Gastrocnemius medialis (tissue), 4 donors: ENCODE results near the gene SNRPD3. TPM values are rescaled to one million over a fixed set of nuclear protein-coding genes. Genes with fewer than 3 reads are reported as not detected.
"Not testable (repeated sequence)": the region's sequence is repeated elsewhere in the genome, so short reads cannot be mapped to it uniquely, and the experiment has no call there.

Experiments
- ATAC-seq, 2 donors: fragments of 150-250 bp; one replicate each; pipeline ENCODE4 v1.9.1; 2016
- DNase-seq, 2 donors: peaks; one replicate each; pipeline ENCODE4 v3.0.0-alpha.2; 2019
- H3K27ac ChIP-seq, 4 donors: fragments of 200-600 bp; sonication (generic); 1 replicate in 1 of 4; 2 replicates in 3 of 4; pipeline ENCODE4 v1.5.1; 2016 to 2018; ENCODE audit warnings: mild to moderate bottlenecking in 2 of 4, moderate library complexity in 1 of 4
- H3K27me3 ChIP-seq, 3 donors: fragments of 200-600 bp; sonication (generic) in 2 of 3; 1 replicate in 1 of 3; 2 replicates in 2 of 3; pipeline versions ENCODE4 v1.5.1 to v1.6.0; 2016 to 2019; ENCODE audit warnings: mild to moderate bottlenecking in 1 of 3, moderate library complexity in 1 of 3
- H3K36me3 ChIP-seq, 2 donors: fragments of 200-600 bp; sonication (generic) in 1 of 2; one replicate each; pipeline ENCODE4 v1.5.1; 2017 to 2018
- H3K4me1 ChIP-seq, 2 donors: fragments of 200-600 bp; sonication (generic) in 1 of 2; one replicate each; pipeline ENCODE4 v1.5.1; 2016 to 2017; ENCODE audit warnings: mild to moderate bottlenecking in 2 of 2
- H3K4me3 ChIP-seq, 4 donors: fragments of 200-600 bp; sonication (generic) in 3 of 4; 1 replicate in 1 of 4; 2 replicates in 3 of 4; pipeline ENCODE4 v1.5.1; 2016 to 2019; ENCODE audit warnings: mild to moderate bottlenecking in 2 of 4
- H3K9me3 ChIP-seq, 3 donors: fragments of 200-600 bp; sonication (generic) in 2 of 3; 1 replicate in 1 of 3; 2 replicates in 2 of 3; pipeline ENCODE4 v1.5.1; 2016 to 2019
- POLR2A ChIP-seq, 2 donors: fragments of 450-650 bp; IDR thresholded peaks; one replicate each; pipeline ENCODE4 v1.6.1; 2017; ENCODE audit warnings: antibody characterized with exemption in 2 of 2, mild to moderate bottlenecking in 2 of 2, moderate library complexity in 2 of 2
- in situ Hi-C, 4 donors: fragments of 200-750 bp; cut with MboI; loops; one replicate each; pipeline versions ENCODE4 v1.15.0 to v1.8.0; 2017; ENCODE audit warnings: low sequenced_read_pairs in 4 of 4
- intact Hi-C: fragments of 100-400 bp; cut with DNase I; formaldehyde crosslinking; loops from one replicate; pipeline ENCODE4 v1.15.1; 2023; ENCODE audit warnings: low total_unique reads
- total RNA-seq, 4 donors: library from RNA; depleted of rRNA; stranded (reverse); fragments of >200 nt; gene quantifications; one replicate each; pipeline versions ENCODE4 v1.1.0 to v1.2.3, GENCODE V29; 2016
- TF ChIP-seq, protein P1 (sequence below), 5 experiments: fragments of 450-650 bp in 3 of 5; fragments of 200-600 bp in 2 of 5; sonication (generic) in 2 of 5; IDR thresholded peaks in 4 of 5; conservative IDR thresholded peaks in 1 of 5; 1 replicate in 4 of 5; 2 replicates in 1 of 5; pipeline ENCODE4 v1.5.1; 2016 to 2019; ENCODE audit warnings: antibody characterized with exemption in 5 of 5, mild to moderate bottlenecking in 3 of 5, moderate library complexity in 3 of 5

Gene SNRPD3
- total RNA-seq, 4 donors from 2014 or later, result 119 to 166 (median 145) TPM

DNA sequence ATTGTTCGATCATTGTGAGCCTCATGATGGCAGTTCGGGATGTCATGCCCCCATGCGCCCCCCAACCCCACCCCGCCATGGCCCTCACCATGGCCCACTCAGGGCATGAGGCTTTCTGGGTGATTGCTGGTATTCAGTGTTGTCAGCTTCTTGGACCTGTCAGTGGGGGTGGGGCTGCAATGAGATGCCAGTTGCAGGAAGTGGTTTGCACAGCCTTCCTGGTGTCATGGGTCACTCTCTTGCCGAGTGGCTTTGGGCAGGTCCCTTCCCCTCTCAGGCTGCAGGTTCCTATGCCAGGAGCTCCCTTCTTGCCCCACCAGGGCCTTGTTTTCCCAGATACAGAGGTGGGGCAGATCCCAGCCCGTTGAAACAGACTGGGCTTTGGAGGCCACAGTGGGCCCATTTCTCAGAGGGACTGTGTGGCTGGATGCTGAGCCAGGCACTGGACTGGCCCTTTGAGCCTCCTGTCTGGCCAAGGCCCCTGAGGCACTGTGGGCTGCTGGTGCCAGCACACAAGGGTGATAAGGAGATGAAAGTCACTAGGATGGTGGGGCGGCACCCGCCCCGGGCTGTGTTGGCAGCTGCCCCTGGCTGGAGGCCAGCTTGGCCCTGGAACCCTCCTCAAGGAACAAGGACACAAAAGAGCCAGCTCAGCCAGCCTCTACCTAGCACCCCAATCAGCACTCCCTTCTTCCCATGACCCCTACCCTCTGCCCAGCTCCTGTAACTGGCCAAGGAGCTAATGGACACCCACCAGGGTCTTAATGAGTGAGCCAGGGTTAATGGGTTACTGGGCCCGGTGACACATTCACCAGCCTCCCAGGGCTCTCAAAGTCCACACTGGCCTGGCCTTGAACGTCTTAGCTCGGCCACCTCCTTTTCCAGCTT is 45.7 kb downstream of the SNRPD3 start:
- TF ChIP-seq, protein P1, sequence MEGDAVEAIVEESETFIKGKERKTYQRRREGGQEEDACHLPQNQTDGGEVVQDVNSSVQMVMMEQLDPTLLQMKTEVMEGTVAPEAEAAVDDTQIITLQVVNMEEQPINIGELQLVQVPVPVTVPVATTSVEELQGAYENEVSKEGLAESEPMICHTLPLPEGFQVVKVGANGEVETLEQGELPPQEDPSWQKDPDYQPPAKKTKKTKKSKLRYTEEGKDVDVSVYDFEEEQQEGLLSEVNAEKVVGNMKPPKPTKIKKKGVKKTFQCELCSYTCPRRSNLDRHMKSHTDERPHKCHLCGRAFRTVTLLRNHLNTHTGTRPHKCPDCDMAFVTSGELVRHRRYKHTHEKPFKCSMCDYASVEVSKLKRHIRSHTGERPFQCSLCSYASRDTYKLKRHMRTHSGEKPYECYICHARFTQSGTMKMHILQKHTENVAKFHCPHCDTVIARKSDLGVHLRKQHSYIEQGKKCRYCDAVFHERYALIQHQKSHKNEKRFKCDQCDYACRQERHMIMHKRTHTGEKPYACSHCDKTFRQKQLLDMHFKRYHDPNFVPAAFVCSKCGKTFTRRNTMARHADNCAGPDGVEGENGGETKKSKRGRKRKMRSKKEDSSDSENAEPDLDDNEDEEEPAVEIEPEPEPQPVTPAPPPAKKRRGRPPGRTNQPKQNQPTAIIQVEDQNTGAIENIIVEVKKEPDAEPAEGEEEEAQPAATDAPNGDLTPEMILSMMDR (IDR thresholded peaks at IDR 0.05 in 4 of 5, conservative IDR thresholded peaks at IDR 0.05 in 1 of 5), result no peak
- no peak for TF ChIP-seq POLR2A (IDR thresholded peaks at IDR 0.05)
- ATAC-seq (no peak), DNase-seq (no peak)
- in situ Hi-C loops, result no loop called here
- no peaks in the 10 kb centered on the region for H3K27me3 ChIP-seq
- H3K36me3 ChIP-seq, result no peaks in the 10 kb centered on the region
- no peak overlapping the region for H3K27ac ChIP-seq
- intact Hi-C loops, result no loop called here
- H3K4me3 ChIP-seq, result no peak overlapping the region
- H3K9me3 ChIP-seq, result no peaks in the 10 kb centered on the region
- H3K4me1 ChIP-seq, result no peaks in the 10 kb centered on the region

DNA sequence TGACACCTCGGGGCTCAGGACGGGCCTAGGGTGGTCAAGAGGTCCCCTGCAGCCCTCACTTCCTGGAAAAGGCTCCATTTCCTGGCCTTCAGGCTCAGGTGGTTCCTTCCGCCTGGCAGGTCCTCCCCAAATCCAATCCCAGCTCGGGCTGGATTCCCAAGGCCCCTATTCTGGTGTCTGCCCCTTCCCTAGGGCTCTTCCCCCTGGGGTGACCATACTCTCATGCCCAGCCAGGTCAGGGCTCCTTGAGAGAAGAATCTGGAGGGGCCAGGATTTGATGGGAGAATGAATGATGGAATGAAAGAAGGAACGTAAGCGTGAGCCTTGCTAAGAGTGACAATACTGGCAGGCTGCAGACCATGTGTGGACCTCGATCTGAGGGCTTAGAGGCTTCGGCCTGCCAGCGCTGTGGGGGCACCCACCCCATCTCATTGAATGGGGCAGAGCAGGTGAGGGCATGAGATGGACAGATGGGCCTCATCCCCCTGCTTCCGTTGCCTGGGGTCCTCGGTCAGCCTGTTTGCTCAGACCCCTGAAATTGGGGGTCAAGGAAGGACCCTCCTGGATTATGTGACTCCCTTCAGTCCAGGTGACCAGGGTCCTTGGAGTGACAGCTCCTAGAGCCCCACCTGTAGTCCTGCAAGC is 46.4 kb downstream of the SNRPD3 start:
- H3K36me3 ChIP-seq, ATAC-seq, DNase-seq, intact Hi-C loops, in situ Hi-C loops, H3K9me3 ChIP-seq, H3K4me1 ChIP-seq, H3K4me3 ChIP-seq, H3K27me3 ChIP-seq, H3K27ac ChIP-seq: not testable (repeated sequence)

GRCh38 chr22:24602847-24603769 is 47.3 kb downstream of the SNRPD3 start, which contains the start of gene GGT1:
GGT1 (plus strand) TSS chr22:24603193; CDS start chr22:24611082, 7,889 bp downstream.
- DNase-seq, H3K27ac ChIP-seq, in situ Hi-C loops, H3K9me3 ChIP-seq, H3K27me3 ChIP-seq, H3K4me1 ChIP-seq, ATAC-seq, H3K4me3 ChIP-seq, H3K36me3 ChIP-seq, intact Hi-C loops: not testable (repeated sequence)

DNA sequence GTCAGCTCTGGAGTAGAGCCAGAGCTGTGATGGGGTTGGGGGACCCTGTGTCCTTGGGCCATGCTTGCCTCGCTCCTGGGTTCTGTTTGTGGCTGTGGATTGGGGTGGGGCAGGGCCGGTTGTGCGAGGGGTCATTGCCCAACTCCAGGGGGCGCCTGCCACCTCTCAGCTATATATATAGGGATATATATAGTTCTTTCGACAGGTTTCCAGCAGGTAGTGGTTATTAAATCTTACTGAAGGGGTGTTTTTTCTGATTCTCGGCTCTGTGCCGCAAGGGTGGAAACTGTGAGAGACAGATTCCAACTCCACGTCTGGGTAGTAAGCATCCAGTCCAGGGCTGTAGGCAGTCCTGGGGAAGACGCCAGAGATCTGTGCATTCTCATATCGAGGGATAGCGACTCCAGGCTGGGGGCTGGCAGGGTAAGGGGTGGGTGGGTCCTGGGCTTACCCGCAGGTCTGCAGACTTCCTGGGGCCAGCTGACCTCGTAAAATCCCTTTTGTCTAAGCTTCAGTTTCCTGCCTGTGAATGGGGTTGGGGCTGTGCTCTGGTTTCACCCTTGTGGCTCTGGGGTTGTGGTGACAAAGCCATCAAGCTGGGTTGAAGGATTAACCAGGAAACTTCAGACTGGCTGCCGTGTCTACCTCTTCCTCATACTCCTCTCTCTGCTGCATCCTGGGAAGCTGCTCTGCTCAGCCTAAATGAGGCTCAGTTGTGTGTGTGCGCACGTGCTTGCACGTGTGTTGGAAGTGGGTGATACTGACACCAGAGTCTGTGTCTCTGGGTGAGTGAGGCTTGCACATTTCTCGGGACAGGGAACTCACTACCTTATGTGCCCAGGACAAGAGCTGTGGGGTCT is 48.2 kb downstream of the SNRPD3 start:
- ATAC-seq, H3K36me3 ChIP-seq, H3K9me3 ChIP-seq, H3K27me3 ChIP-seq, DNase-seq, H3K4me3 ChIP-seq, H3K27ac ChIP-seq, in situ Hi-C loops, intact Hi-C loops, H3K4me1 ChIP-seq: not testable (repeated sequence)

DNA sequence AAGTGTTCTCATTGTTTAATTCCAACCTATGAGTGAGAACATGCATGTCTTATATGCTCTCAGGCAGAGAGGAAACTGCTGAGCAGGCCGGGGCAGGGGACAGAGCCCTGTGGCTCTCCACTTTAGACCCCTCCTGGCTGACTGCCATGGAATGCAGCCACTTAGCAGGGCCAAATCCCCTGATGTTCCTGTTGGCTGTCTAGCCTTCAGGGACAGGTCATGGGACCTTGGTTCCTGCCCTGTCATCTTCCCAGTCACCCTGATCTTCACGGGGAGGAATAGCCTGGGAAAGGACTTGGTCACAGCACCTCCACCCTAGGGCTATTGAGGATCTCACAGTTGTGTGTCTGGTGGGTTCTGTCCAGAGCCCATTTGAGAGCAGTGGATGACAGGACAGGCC is 50.5 kb downstream of the SNRPD3 start:
- H3K27ac ChIP-seq, ATAC-seq, H3K27me3 ChIP-seq, H3K36me3 ChIP-seq, H3K9me3 ChIP-seq, DNase-seq, H3K4me3 ChIP-seq, in situ Hi-C loops, H3K4me1 ChIP-seq, intact Hi-C loops: not testable (repeated sequence)

DNA sequence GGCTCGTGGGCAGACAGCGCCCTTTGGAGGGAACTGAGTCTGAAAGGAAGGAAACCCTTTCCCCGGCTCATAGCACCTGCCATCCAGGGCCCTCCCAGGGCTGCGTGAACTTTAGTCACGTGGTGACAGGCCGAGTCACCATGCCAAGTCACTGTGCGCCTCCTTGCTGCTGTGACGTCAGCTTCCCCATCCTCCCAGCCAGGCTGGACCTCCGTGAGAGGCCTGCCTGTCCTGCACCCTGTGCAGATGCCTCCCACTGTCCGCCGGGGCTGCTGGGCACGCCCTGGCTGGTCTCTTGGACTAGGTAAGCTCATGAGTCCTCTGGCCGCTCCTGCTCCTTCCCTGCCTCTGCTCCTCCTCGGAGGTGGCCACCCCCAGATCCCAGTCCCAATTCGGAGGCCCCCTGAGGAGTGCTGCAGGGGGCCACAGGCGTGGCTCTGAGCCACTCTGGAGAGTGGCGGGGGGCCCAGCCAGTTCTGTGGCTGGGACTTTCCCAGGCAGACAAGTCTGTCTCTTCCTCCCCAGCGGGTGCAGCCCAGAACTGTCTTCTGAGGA is 51.7 kb downstream of the SNRPD3 start:
- in situ Hi-C loops, H3K36me3 ChIP-seq, intact Hi-C loops, H3K27me3 ChIP-seq, H3K27ac ChIP-seq, H3K4me1 ChIP-seq, H3K4me3 ChIP-seq, ATAC-seq, H3K9me3 ChIP-seq, DNase-seq: not testable (repeated sequence)

GRCh38 chr22:24608327-24608726 is 52.5 kb downstream of the SNRPD3 start:
- H3K4me3 ChIP-seq, H3K9me3 ChIP-seq, DNase-seq, intact Hi-C loops, ATAC-seq, H3K36me3 ChIP-seq, H3K27me3 ChIP-seq, in situ Hi-C loops, H3K4me1 ChIP-seq, H3K27ac ChIP-seq: not testable (repeated sequence)

DNA sequence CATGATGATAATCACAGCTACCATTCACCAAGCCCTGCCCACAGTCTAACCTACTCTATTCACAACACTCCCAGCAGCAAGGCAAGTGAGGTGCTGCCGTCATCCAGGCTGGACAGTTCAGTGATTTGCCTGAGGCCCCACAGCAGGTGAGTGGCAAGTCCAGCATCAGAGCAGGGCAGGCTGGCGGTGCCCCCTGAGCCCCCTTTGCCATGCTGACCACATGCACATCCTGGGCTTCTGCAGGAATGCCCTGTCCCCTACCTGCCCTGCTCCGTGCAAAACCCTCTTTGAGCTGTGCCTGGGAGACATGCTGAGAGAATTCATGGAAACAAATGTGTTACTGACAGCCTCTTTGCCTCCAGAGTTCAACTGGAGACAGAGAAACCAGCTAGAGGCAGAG is 54.1 kb downstream of the SNRPD3 start:
- in situ Hi-C loops, H3K4me1 ChIP-seq, H3K27ac ChIP-seq, ATAC-seq, H3K9me3 ChIP-seq, intact Hi-C loops, DNase-seq, H3K27me3 ChIP-seq, H3K36me3 ChIP-seq, H3K4me3 ChIP-seq: not testable (repeated sequence)

DNA sequence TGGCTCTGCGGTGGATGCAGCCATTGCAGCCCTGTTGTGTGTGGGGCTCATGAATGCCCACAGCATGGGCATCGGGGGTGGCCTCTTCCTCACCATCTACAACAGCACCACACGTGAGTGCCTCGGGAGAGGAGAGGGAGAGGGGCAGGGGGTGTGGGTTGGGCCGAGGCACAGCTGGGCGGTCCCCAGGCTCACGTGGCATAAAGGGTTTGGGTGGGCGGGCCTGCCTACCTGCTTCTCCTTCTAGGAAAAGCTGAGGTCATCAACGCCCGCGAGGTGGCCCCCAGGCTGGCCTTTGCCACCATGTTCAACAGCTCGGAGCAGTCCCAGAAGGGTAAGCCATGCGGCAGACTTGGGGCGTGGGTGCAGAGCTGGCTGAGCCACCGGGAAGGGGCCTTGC is 59.0 kb downstream of the SNRPD3 start:
- H3K4me1 ChIP-seq, intact Hi-C loops, H3K4me3 ChIP-seq, H3K9me3 ChIP-seq, ATAC-seq, H3K36me3 ChIP-seq, in situ Hi-C loops, H3K27ac ChIP-seq, DNase-seq, H3K27me3 ChIP-seq: not testable (repeated sequence)
